HEK293 (cell line): ENCODE results near the gene RFX2.
"Not testable (repeated sequence)": the region's sequence is repeated elsewhere in the genome, so short reads cannot be mapped to it uniquely, and the experiment has no call there.

Experiments used
- CTCF ChIA-PET: fragments of 350-600 bp; formaldehyde crosslinking; extraction: SDS; loops from one replicate; lab custom pipeline; 2021; ENCODE audit warnings: antibody characterized with exemption; lab: Yijun Ruan, JAX
- POLR2A ChIA-PET: fragments of 300-600 bp; formaldehyde crosslinking; extraction: SDS; loops from one replicate; lab custom pipeline; 2020; ENCODE audit warnings: antibody characterized with exemption, inconsistent platforms; lab: Yijun Ruan, JAX
- H3K27ac ChIP-seq: fragments of 200-500 bp; sonication (Bioruptor generic); 2 replicates; pipeline ENCODE4 v1.5.1; 2014; ENCODE audit warnings: low read depth, low read length, control low read depth, inconsistent platforms; ENCODE audit errors: extremely low read depth
- H3K36me3 ChIP-seq, 2 experiments: fragments of 200-500 bp in 1 of 2; sonication (Bioruptor generic) in 1 of 2; 1 replicate in 1 of 2; 2 replicates in 1 of 2; pipeline ENCODE4 v1.5.1; 2014 to 2017; ENCODE audit warnings: inconsistent platforms in 2 of 2, low read length in 2 of 2; ENCODE audit not compliant: control insufficient read depth in 2 of 2, insufficient read depth in 1 of 2
- H3K4me1 ChIP-seq: fragments of 200-500 bp; sonication (Bioruptor generic); 2 replicates; pipeline ENCODE4 v1.5.1; 2014; ENCODE audit warnings: mild to moderate bottlenecking, low read length, inconsistent platforms; ENCODE audit not compliant: control insufficient read depth, insufficient read depth
- H3K4me3 ChIP-seq: 2 replicates; pipeline ENCODE4 v1.5.1; 2011; ENCODE audit warnings: low read depth, mild to moderate bottlenecking, control low read depth, low read length, moderate library complexity
- H3K9me3 ChIP-seq: fragments of 200-500 bp; sonication (Bioruptor generic); 2 replicates; pipeline ENCODE4 v1.5.1; 2014; ENCODE audit warnings: low read depth, low read length, inconsistent platforms; ENCODE audit not compliant: control insufficient read depth, insufficient read depth
- KLF9 ChIP-seq: fragments of 450-650 bp; formaldehyde crosslinking; IDR thresholded peaks from 2 replicates; pipeline ENCODE4 v1.5.1; 2016; ENCODE audit warnings: missing biosample characterization, missing genetic modification characterization, low read depth
- PRDM10 ChIP-seq: fragments of 450-650 bp; formaldehyde crosslinking; IDR thresholded peaks from 2 replicates; pipeline ENCODE4 v1.5.1; 2016; ENCODE audit warnings: missing biosample characterization, missing genetic modification characterization
- SCRT2 ChIP-seq: fragments of 450-650 bp; formaldehyde crosslinking; IDR thresholded peaks from 2 replicates; pipeline ENCODE4 v1.5.1; 2016; ENCODE audit warnings: missing biosample characterization, missing genetic modification characterization
- ZNF121 ChIP-seq: fragments of 450-650 bp; formaldehyde crosslinking; IDR thresholded peaks from 2 replicates; pipeline ENCODE4 v1.5.1; 2016; ENCODE audit warnings: missing biosample characterization, missing genetic modification characterization
- ZNF140 ChIP-seq: fragments of 450-650 bp; formaldehyde crosslinking; IDR thresholded peaks from 2 replicates; pipeline ENCODE4 v1.5.1; 2016; ENCODE audit warnings: missing biosample characterization, missing genetic modification characterization
- ZNF23 ChIP-seq: fragments of 450-650 bp; formaldehyde crosslinking; IDR thresholded peaks from 2 replicates; pipeline ENCODE4 v1.5.1; 2016; ENCODE audit warnings: missing biosample characterization, missing genetic modification characterization, borderline replicate concordance
- ZNF37A ChIP-seq: fragments of 450-650 bp; IDR thresholded peaks from 2 replicates; pipeline ENCODE4 v1.5.1; 2018; ENCODE audit warnings: missing biosample characterization, missing genetic modification characterization
- ZNF513 ChIP-seq: fragments of 450-650 bp; IDR thresholded peaks from 2 replicates; pipeline ENCODE4 v1.5.1; 2018; ENCODE audit warnings: missing biosample characterization, missing genetic modification characterization
- ZNF670 ChIP-seq: fragments of 450-650 bp; formaldehyde crosslinking; IDR thresholded peaks from 2 replicates; pipeline ENCODE4 v1.5.1; 2016; ENCODE audit warnings: missing biosample characterization, missing genetic modification characterization, low read depth
- ZNF843 ChIP-seq: fragments of 450-650 bp; formaldehyde crosslinking; IDR thresholded peaks from 2 replicates; pipeline ENCODE4 v1.5.1; 2016; ENCODE audit warnings: missing biosample characterization, missing genetic modification characterization

Gene RFX2

GRCh38 chr19:5987077-5987818 lies 123.1 kb downstream of the RFX2 start (continued):
- TF ChIP-seq PRDM10 (tag by site-specific recombination): peak; percentile 54
- no peak for TF ChIP-seq ZNF37A (tag by site-specific recombination)
- TF ChIP-seq ZNF670 (tag by site-specific recombination): no peak
- TF ChIP-seq ZNF140 (tag by site-specific recombination): no peak

GRCh38 chr19:5985837-5986236 lies 124.5 kb downstream of the RFX2 start:
- CTCF ChIA-PET: interaction anchor here (1.1 to 8.4 kb wide), 6 partner anchors 17 to 182 kb away, joined by 3 to 146 read pairs (median 13); partner anchors contain the start of gene NDUFA11
- H3K36me3 ChIP-seq, H3K4me3 ChIP-seq, H3K27ac ChIP-seq, POLR2A ChIA-PET, H3K9me3 ChIP-seq, H3K4me1 ChIP-seq: not testable (repeated sequence)

GRCh38 chr19:5985098-5985783 lies 125.1 kb downstream of the RFX2 start:
- peak; percentile 50; the same call in 1 of the 2 replicates for TF ChIP-seq ZNF121 (tag by site-specific recombination)
- TF ChIP-seq SCRT2 (tag by site-specific recombination): no peak
- TF ChIP-seq, all 188 proteins: peak for 1
- Histone ChIP-seq H3K36me3 (no peaks in the 10 kb centered on the region), H3K9me3 (no peaks in the 10 kb centered on the region), H3K27ac (no peak overlapping the region), H3K4me1 (no peaks in the 10 kb centered on the region; the same call in 1 of the 2 replicates), H3K4me3 (no peak overlapping the region)
- CTCF ChIA-PET: interaction anchor here (1.1 to 8.4 kb wide), 6 partner anchors 10 to 181 kb away, joined by 3 to 146 read pairs (median 13); partner anchors contain the start of gene NDUFA11
- POLR2A ChIA-PET: no interaction called here

- POLR2A ChIA-PET: no interaction called here
- TF ChIP-seq KLF9 (no peak), ZNF140 (tag by site-specific recombination) (no peak), ZNF23 (no peak), ZNF513 (tag by site-specific recombination) (no peak), ZNF843 (no peak)
- no peaks in the 10 kb centered on the region for H3K9me3 ChIP-seq
- no peak overlapping the region for H3K27ac ChIP-seq
- H3K4me1 ChIP-seq: no peaks in the 10 kb centered on the region; the same call in 1 of the 2 replicates
- no peak overlapping the region for H3K4me3 ChIP-seq
- no peaks in the 10 kb centered on the region for H3K36me3 ChIP-seq
- CTCF ChIA-PET: interaction anchor here (0.6 to 8.4 kb wide), 7 partner anchors 9 to 270 kb away, joined by 3 to 146 read pairs (median 8); no protein-coding TSS in a partner anchor
These were observed 125.7 kb downstream of the RFX2 start for GRCh38 chr19:5984600-5984999.
